IPS-NIHi7 (cell line): Measurements from ENCODE around the gene TMEM234.
"Not testable (repeated sequence)": the region's sequence is repeated elsewhere in the genome, so short reads cannot be mapped to it uniquely, and the experiment has no call there.

Source experiments
- DNase-seq: peaks from one replicate; pipeline ENCODE4 v3.0.0; 2012; ENCODE audit warnings: mixed read lengths; ENCODE audit errors: extremely low spot score

The TMEM234 gene

GRCh38 chr1:32221980-32222755, at the start of gene TMEM234, which contains the start of gene EIF3I:
TSS of gene TMEM234 (minus strand) at chr1:32222353. CDS start at chr1:32222322, 31 bp downstream.
TSS of gene EIF3I (plus strand) at chr1:32222407. CDS start at chr1:32222442, 35 bp downstream.
- DNase-seq: peak; percentile 95

- no peak for DNase-seq
Observed at GRCh38 chr1:32269744-32270143, 47.6 kb upstream of the TMEM234 start.

DNA sequence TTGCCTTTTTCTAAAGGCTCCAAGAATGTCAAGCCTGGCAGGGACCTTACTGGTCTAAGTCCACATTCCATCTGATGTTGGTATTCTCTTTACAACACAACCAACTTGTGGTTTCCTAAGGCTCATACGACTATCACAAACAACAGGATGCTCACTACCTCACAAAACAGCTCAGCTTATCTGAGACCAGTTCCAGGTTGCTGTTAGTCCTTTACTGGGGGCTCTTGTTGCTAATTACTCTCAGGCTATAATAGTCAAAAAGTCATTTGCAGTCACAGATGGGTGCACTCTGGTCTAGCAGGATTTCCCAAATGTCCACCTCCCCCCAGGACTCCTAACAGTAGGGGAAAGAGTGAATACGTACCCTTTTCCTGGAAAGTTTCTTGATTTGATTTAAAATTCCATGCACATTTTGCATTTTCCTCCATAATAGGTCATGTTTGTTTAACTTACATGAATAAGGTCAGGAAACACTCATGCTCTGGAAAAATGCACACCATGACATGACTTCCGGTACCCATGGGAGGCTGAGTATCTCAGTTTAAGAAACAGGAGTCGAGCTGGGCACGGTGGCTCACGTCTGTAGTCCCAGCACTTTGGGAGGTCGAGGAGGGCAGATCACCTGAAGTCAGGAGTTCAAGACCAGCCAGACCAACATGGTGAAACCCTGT, 44.9 kb upstream of the TMEM234 start:
- no peak for DNase-seq

- no peak for DNase-seq
Observed at GRCh38 chr1:32265846-32266245, 43.7 kb upstream of the TMEM234 start.

GRCh38 chr1:32263744-32264143, 41.6 kb upstream of the TMEM234 start:
- no peak for DNase-seq

- DNase-seq: not testable (repeated sequence)
Observed at GRCh38 chr1:32263236-32263593, 41.1 kb upstream of the TMEM234 start.

DNA sequence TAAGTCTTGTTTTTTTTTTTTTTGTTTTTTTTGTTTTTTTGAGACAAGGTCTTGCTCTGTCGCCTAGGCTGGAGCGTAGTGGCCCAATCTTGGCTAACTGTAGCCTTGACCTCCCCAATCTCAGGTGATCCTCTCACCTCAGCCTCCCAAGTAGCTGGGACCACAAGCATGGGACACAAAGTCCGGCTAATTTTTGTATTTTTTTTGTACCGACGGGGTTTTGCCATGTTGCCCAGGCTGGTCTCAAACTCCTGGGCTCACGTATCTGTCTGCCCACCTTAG, 35.0 kb upstream of the TMEM234 start:
- DNase-seq: no peak

- DNase-seq: no peak
Observed at GRCh38 chr1:32256473-32257226, 34.5 kb upstream of the TMEM234 start.

GRCh38 chr1:32255072-32256071, 33.2 kb upstream of the TMEM234 start:
- no peak for DNase-seq

DNA sequence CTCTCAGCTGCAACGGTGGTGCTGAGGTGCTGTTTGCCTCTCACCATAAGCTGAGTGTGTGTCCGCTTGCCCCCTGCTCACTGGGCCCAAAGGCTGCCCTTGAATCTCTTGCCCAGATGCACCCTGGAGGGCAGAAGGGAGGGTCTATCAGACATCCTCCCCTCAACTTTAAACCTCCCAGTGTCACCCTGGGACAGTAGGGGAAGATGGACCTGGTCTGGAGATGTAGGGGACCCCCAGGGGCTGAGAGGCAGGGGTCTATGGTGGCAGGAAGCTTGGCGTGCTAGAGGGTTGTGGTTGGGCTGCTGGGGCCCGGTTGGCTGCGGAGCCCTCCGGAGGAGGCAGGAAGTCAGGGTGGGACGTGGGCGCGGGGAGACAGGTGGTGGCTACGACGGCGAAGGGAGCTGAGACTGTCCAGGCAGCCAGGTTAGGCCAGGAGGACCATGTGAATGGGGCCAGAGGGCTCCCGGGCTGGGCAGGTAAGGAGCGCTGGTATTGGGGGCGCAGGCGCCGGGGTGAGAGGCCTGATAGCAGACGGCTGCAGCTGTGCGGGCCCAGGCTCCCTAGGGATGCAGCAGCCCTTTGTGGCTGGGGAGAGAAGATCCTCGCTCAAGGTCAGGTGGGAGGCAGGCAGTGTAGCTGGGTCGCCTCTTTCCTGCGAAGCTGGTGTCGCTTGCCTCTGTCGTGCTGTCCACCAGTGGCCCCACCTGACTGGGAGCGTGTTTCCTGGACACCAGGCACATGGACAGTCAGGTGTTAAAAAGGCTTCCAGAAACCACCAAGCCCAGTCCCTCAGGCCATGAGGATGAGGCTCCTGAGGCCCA, 29.0 kb upstream of the TMEM234 start, which contains the start of gene LCK:
LCK (plus strand) TSS at position 373 of the 824 bp plus-strand sequence. CDS start 23,065 bp downstream, outside the sequence.
- DNase-seq: no peak

- no peak for DNase-seq
Observed at GRCh38 chr1:32249831-32250525, 27.8 kb upstream of the TMEM234 start.

DNA sequence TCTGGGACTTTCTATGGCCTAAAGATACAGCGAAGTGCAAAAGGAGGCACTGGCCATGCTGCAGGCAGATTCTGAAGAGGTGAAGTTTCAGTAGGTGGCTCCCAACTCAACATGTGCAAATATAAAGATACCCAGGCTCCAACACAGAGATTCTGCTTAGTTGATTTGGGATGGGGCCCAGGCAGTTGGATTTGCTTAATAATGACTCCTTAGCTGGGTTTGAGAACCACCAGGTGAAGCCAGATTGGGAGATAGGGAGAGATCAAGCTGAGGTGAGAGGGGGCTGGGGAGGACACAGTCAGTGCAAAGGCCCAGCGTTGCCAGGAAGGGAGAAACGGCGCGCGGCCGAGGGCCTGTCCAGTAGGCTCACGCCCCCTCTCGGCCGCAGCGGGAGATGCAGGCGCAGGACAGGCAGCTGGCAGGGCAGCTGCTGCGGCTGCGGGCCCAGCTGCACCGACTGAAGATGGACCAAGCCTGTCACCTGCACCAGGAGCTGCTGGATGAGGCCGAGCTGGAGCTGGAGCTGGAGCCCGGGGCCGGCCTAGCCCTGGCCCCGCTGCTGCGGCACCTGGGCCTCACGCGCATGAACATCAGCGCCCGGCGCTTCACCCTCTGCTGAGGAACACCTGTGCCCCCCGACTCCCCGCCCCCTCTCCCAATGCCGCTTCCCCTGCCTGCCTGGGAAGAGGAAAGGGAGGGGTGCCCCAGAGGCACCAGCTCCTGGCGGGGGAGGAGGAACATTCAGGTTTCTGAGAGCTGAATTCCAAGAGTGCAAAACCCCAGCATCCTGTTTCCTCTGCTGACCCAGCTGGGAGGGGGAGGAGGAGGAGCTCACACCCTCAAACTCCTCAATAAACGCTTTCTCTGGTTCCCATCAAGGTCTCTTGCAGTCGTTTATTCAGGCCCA, 26.1 kb upstream of the TMEM234 start:
- DNase-seq: peak; percentile 96

DNA sequence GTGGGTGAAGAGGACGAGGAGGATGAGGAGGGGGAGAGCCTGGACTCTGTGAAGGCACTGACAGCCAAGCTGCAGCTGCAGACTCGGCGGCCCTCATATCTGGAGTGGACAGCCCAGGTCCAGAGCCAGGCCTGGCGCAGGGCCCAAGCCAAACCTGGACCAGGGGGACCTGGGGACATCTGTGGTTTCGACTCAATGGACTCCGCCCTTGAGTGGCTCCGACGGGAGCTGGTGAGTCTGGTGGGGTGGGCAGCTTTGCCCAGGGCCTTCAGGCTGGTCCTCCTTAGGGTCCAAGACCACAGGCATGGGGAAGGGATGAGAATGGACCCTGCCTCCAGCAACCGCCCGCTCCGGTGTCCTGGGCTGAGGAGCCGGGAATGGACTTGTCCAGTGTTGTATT, 25.3 kb upstream of the TMEM234 start:
- DNase-seq: no peak

DNA sequence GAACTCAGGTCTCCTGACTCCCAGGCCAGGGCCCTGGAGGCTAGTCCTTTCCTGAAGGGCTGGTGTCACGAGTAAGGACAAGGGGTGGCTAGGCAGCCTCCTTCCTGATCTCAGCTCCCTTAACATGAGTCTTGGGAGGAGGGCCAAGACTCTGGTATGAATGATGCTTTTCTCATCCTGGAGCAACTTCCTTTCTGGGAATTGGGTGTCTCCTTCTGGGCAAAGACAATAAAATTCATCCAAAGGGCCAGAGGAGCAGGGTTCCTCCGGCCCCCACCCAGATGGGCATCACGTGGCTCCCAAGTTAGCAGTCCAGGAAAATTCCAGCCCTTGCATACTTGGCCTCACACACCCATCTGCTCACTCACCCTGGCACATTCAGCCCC, 24.7 kb upstream of the TMEM234 start, which contains the start of gene FAM167B:
FAM167B (plus strand) TSS at position 335 of the 386 bp plus-strand sequence. CDS start 200 bp downstream, outside the sequence.
- no peak for DNase-seq

GRCh38 chr1:32242341-32242851, 20.2 kb upstream of the TMEM234 start:
- peak; percentile 35 for DNase-seq

GRCh38 chr1:32241001-32241763, 19.0 kb upstream of the TMEM234 start:
- DNase-seq: peak; percentile 53

GRCh38 chr1:32240140-32240951, 18.2 kb upstream of the TMEM234 start:
- DNase-seq: peak; percentile 92
